Neural cell (in vitro differentiated cells): ENCODE data around the gene PDE2A. TPM values are rescaled to one million over a fixed set of nuclear protein-coding genes. Genes with fewer than 3 reads are reported as not detected.

ENCODE experiments used
- H2AFZ ChIP-seq: fragments of 200-600, 300-800 bp; sonication (generic), shearing (Covaris generic); 2 replicates; pipeline ENCODE4 v1.6.0; 2014; ENCODE audit warnings: low read depth, mild to moderate bottlenecking, antibody characterized with exemption, low read length, moderate library complexity
- H3F3A ChIP-seq: fragments of 200-600 bp; shearing (Covaris generic); 2 replicates; pipeline ENCODE4 v1.6.1; 2016; ENCODE audit warnings: mild to moderate bottlenecking, moderate library complexity, mixed read lengths, antibody characterized with exemption, low read length; ENCODE audit not compliant: insufficient read depth, poor library complexity, severe bottlenecking
- H3K27ac ChIP-seq: fragments of 200-600, 300-800 bp; sonication (generic), shearing (Covaris generic); 2 replicates; pipeline ENCODE4 v1.5.1; 2014; ENCODE audit warnings: mild to moderate bottlenecking, low read length, moderate library complexity
- H3K27me3 ChIP-seq: fragments of 300-800, 200-600 bp; sonication (generic), shearing (Covaris generic); 2 replicates; pipeline ENCODE4 v1.6.0; 2014; ENCODE audit warnings: mild to moderate bottlenecking, low read depth, low read length, moderate library complexity; ENCODE audit not compliant: insufficient read depth
- H3K36me3 ChIP-seq: fragments of 300-800, 200-600 bp; sonication (generic), shearing (Covaris generic); 2 replicates; pipeline ENCODE4 v1.5.1; 2014; ENCODE audit warnings: mild to moderate bottlenecking, antibody characterized with exemption, low read length, moderate library complexity; ENCODE audit not compliant: insufficient read depth
- H3K4me2 ChIP-seq: fragments of 300-800, 200-600 bp; sonication (generic), shearing (Covaris generic); 2 replicates; pipeline ENCODE4 v1.6.0; 2014; ENCODE audit warnings: mild to moderate bottlenecking, low read length
- H3K4me3 ChIP-seq: fragments of 300-800, 200-600 bp; sonication (generic), shearing (Covaris generic); 2 replicates; pipeline ENCODE4 v1.5.1; 2014; ENCODE audit warnings: mild to moderate bottlenecking, low read length, moderate library complexity
- H3K79me2 ChIP-seq: fragments of 200-600 bp; shearing (Covaris generic); replicated peaks from 2 replicates; pipeline ENCODE4 v1.6.0; 2014; ENCODE audit warnings: mild to moderate bottlenecking, low read length, moderate library complexity; ENCODE audit not compliant: insufficient read depth
- H3K9ac ChIP-seq: fragments of 300-800, 200-600 bp; sonication (generic), shearing (Covaris generic); 2 replicates; pipeline ENCODE4 v1.6.1; 2016; ENCODE audit warnings: mild to moderate bottlenecking, low read length, mixed read lengths
- H3K9me2 ChIP-seq: fragments of 200-600 bp; shearing (Covaris generic); 2 replicates; pipeline ENCODE4 v1.6.1; 2016; ENCODE audit warnings: mild to moderate bottlenecking, low read length, mixed read lengths; ENCODE audit not compliant: insufficient read depth
- H3K9me3 ChIP-seq: fragments of 200-600, 300-800 bp; sonication (generic), shearing (Covaris generic); 2 replicates; pipeline ENCODE4 v1.6.1; 2016; ENCODE audit warnings: mild to moderate bottlenecking, mixed run types, low read length, moderate library complexity, mixed read lengths
- H4K20me1 ChIP-seq: fragments of 200-600 bp; shearing (Covaris generic); 2 replicates; pipeline ENCODE4 v1.6.1; 2016; ENCODE audit warnings: mild to moderate bottlenecking, mixed run types; ENCODE audit not compliant: insufficient read depth
- EP300 ChIP-seq: fragments of 450-650 bp; conservative IDR thresholded peaks from 2 replicates; pipeline ENCODE4 v1.6.1; 2014; ENCODE audit warnings: antibody characterized with exemption, mild to moderate bottlenecking, moderate library complexity; ENCODE audit not compliant: poor library complexity, severe bottlenecking
- EZH2 ChIP-seq: fragments of 200-600, 300-800 bp; shearing (Covaris generic), sonication (generic); IDR thresholded peaks from 2 replicates; pipeline ENCODE4 v1.6.1; 2014; ENCODE audit warnings: antibody characterized with exemption, low read length, borderline replicate concordance, mild to moderate bottlenecking; ENCODE audit not compliant: insufficient read depth, poor library complexity, severe bottlenecking
- MXI1 ChIP-seq: fragments of 450-650 bp; conservative IDR thresholded peaks from 2 replicates; pipeline ENCODE4 v1.6.1; 2014; ENCODE audit warnings: antibody characterized with exemption, mild to moderate bottlenecking; ENCODE audit not compliant: poor library complexity, severe bottlenecking
- POLR2AphosphoS5 ChIP-seq: IDR thresholded peaks from 2 replicates; pipeline ENCODE4 v1.6.1; 2012
- RAD21 ChIP-seq: fragments of 450-650 bp; conservative IDR thresholded peaks from 2 replicates; pipeline ENCODE4 v1.6.1; 2014; ENCODE audit warnings: antibody characterized with exemption, mild to moderate bottlenecking, moderate library complexity
- SMC3 ChIP-seq: fragments of 450-650 bp; conservative IDR thresholded peaks from 2 replicates; pipeline ENCODE4 v1.6.1; 2014; ENCODE audit warnings: antibody characterized with exemption, mild to moderate bottlenecking, moderate library complexity; ENCODE audit not compliant: poor library complexity
- TAF1 ChIP-seq: IDR thresholded peaks from 2 replicates; pipeline ENCODE4 v1.6.1; 2012; ENCODE audit warnings: low read depth
- polyA plus RNA-seq: library from polyadenylated mRNA; depleted of rRNA; stranded (reverse); fragments of >200 nt; gene quantifications from 2 replicates; pipeline ENCODE4 v1.2.3, GENCODE V29; 2014
- small RNA-seq, 3 experiments: library from RNA; depleted of rRNA; stranded (forward); fragments of <200 nt; gene quantifications; one replicate each; pipeline ENCODE3, GENCODE V24; 2012
- TF ChIP-seq, protein P1 (sequence below): fragments of 450-650 bp; IDR thresholded peaks from 2 replicates; pipeline ENCODE4 v1.5.1; 2014; ENCODE audit warnings: antibody characterized with exemption, mild to moderate bottlenecking, moderate library complexity; ENCODE audit not compliant: poor library complexity, severe bottlenecking
- TF ChIP-seq, protein P2 (sequence below): IDR thresholded peaks from 2 replicates; pipeline ENCODE4 v1.6.1; 2012; ENCODE audit warnings: borderline replicate concordance

PDE2A gene
- polyA plus RNA-seq, 1 donor from 2014 or later: 11.6 TPM

DNA sequence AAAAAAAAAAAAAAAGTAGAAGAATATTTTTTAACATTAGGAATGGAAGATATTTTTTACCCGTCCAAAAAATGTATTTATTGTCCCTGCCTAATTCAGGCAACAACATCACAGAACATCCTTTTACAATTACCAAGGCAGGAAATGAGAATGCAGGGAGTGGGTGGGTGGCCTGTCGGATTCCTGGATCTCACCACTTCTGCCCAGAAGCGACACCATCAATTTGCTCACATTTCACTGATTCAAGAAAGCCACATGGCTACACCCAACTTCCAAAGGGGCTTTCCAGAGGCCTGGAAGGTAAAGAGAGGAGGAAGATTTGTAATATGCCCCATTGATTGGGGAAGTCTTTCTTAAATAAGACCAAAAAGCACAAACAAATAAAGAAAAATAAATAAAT, 146.1 kb downstream of the PDE2A start:
- Histone ChIP-seq H4K20me1 (no peaks in the 10 kb centered on the region), H3K79me2 (no peaks in the 10 kb centered on the region), H3F3A (no peaks in the 10 kb centered on the region), H3K9me3 (no peaks in the 10 kb centered on the region), H3K4me3 (no peak overlapping the region), H3K9me2 (no peaks in the 10 kb centered on the region), H3K27ac (no peak overlapping the region), H3K9ac (no peak overlapping the region), H3K36me3 (no peaks in the 10 kb centered on the region), H3K4me2 (no peak overlapping the region), H2AFZ (no peak overlapping the region), H3K27me3 (no peaks in the 10 kb centered on the region)
- TF ChIP-seq RAD21 (no peak), POLR2AphosphoS5 (no peak), EP300 (no peak), MXI1 (no peak), EZH2 (no peak), TAF1 (no peak), SMC3 (no peak)
- TF ChIP-seq, protein P1, sequence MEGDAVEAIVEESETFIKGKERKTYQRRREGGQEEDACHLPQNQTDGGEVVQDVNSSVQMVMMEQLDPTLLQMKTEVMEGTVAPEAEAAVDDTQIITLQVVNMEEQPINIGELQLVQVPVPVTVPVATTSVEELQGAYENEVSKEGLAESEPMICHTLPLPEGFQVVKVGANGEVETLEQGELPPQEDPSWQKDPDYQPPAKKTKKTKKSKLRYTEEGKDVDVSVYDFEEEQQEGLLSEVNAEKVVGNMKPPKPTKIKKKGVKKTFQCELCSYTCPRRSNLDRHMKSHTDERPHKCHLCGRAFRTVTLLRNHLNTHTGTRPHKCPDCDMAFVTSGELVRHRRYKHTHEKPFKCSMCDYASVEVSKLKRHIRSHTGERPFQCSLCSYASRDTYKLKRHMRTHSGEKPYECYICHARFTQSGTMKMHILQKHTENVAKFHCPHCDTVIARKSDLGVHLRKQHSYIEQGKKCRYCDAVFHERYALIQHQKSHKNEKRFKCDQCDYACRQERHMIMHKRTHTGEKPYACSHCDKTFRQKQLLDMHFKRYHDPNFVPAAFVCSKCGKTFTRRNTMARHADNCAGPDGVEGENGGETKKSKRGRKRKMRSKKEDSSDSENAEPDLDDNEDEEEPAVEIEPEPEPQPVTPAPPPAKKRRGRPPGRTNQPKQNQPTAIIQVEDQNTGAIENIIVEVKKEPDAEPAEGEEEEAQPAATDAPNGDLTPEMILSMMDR: no peak
- TF ChIP-seq, protein P2, sequence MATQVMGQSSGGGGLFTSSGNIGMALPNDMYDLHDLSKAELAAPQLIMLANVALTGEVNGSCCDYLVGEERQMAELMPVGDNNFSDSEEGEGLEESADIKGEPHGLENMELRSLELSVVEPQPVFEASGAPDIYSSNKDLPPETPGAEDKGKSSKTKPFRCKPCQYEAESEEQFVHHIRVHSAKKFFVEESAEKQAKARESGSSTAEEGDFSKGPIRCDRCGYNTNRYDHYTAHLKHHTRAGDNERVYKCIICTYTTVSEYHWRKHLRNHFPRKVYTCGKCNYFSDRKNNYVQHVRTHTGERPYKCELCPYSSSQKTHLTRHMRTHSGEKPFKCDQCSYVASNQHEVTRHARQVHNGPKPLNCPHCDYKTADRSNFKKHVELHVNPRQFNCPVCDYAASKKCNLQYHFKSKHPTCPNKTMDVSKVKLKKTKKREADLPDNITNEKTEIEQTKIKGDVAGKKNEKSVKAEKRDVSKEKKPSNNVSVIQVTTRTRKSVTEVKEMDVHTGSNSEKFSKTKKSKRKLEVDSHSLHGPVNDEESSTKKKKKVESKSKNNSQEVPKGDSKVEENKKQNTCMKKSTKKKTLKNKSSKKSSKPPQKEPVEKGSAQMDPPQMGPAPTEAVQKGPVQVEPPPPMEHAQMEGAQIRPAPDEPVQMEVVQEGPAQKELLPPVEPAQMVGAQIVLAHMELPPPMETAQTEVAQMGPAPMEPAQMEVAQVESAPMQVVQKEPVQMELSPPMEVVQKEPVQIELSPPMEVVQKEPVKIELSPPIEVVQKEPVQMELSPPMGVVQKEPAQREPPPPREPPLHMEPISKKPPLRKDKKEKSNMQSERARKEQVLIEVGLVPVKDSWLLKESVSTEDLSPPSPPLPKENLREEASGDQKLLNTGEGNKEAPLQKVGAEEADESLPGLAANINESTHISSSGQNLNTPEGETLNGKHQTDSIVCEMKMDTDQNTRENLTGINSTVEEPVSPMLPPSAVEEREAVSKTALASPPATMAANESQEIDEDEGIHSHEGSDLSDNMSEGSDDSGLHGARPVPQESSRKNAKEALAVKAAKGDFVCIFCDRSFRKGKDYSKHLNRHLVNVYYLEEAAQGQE: no peak

Small RNA genes within 50 kb of the gene (small RNA-seq; reads per million reads assigned to genes)
- gene MIR139 (131 to 294 (median 176) reads per million in 3 experiments), gene RNU7-105P (0 reads per million in 3 experiments)

Other genes starting within 250 kb of the PDE2A start
- gene CLPB, start 239.9 kb downstream of the PDE2A start, polyA plus RNA-seq: 11.4 and 15.5 TPM in 2 replicates
- gene ARAP1, start 78.0 kb upstream of the PDE2A start, polyA plus RNA-seq: 1.8 and 3.5 TPM in 2 replicates
- 24.1 and 29.0 TPM in 2 replicates for gene STARD10, start 119.6 kb upstream of the PDE2A start, polyA plus RNA-seq
- 9.4 and 10.6 TPM in 2 replicates for gene ATG16L2, start 140.0 kb upstream of the PDE2A start, polyA plus RNA-seq